Transverse colon (tissue), 4 donors: ENCODE data around the gene CNTD1.
"Not testable (repeated sequence)": the region's sequence is repeated elsewhere in the genome, so short reads cannot be mapped to it uniquely, and the experiment has no call there.

Experiments used
- POLR2AphosphoS5 ChIP-seq, 3 donors: sonication (generic); formaldehyde crosslinking; IDR thresholded peaks; one replicate each; pipeline ENCODE4 v1.6.1; 2016; ENCODE audit warnings: antibody characterized with exemption in 3 of 3
- TF ChIP-seq, protein P1 (sequence below), 5 experiments: fragments of 200-600 bp in 3 of 5; fragments of 450-650 bp in 2 of 5; sonication (generic) in 3 of 5; IDR thresholded peaks; 1 replicate in 2 of 5; 2 replicates in 3 of 5; pipeline ENCODE4 v1.5.1; 2016 to 2017; ENCODE audit warnings: antibody characterized with exemption in 5 of 5, inconsistent platforms in 3 of 5, mild to moderate bottlenecking in 2 of 5, moderate library complexity in 1 of 5

DNA sequence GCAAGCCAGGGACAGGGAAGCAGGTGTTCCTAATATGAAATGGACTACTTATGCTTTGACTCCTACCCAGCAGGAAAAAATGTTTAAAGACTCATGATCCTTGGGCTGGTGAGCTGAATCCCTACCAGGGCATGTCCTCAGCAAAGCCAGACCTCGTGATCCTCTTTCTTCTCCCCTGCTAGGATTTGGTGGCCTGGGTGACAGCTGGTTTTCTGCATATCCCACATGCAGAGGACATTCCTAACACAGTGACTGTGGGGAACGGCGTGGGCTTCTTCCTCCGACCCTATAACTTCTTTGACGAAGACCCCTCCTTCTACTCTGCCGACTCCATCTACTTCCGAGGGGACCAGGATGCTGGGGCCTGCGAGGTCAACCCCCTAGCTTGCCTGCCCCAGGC, 57.4 kb downstream of the CNTD1 start:
- TF ChIP-seq POLR2AphosphoS5 (IDR thresholded peaks at IDR 0.05): not testable (repeated sequence)
- TF ChIP-seq, protein P1, sequence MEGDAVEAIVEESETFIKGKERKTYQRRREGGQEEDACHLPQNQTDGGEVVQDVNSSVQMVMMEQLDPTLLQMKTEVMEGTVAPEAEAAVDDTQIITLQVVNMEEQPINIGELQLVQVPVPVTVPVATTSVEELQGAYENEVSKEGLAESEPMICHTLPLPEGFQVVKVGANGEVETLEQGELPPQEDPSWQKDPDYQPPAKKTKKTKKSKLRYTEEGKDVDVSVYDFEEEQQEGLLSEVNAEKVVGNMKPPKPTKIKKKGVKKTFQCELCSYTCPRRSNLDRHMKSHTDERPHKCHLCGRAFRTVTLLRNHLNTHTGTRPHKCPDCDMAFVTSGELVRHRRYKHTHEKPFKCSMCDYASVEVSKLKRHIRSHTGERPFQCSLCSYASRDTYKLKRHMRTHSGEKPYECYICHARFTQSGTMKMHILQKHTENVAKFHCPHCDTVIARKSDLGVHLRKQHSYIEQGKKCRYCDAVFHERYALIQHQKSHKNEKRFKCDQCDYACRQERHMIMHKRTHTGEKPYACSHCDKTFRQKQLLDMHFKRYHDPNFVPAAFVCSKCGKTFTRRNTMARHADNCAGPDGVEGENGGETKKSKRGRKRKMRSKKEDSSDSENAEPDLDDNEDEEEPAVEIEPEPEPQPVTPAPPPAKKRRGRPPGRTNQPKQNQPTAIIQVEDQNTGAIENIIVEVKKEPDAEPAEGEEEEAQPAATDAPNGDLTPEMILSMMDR (IDR thresholded peaks at IDR 0.05): not testable (repeated sequence)
